HG03175 (cell line): ENCODE data around the gene ZNF468.
"Not testable (repeated sequence)": the region's sequence is repeated elsewhere in the genome, so short reads cannot be mapped to it uniquely, and the experiment has no call there.

ENCODE experiments used
- ATAC-seq: cut with Tn5 transposase; IDR thresholded peaks from one replicate; pipeline ENCODE4 v1.9.1; 2021; ENCODE audit warnings: mild to moderate bottlenecking, moderate library complexity; ENCODE audit not compliant: unreplicated experiment

ZNF468 gene

DNA sequence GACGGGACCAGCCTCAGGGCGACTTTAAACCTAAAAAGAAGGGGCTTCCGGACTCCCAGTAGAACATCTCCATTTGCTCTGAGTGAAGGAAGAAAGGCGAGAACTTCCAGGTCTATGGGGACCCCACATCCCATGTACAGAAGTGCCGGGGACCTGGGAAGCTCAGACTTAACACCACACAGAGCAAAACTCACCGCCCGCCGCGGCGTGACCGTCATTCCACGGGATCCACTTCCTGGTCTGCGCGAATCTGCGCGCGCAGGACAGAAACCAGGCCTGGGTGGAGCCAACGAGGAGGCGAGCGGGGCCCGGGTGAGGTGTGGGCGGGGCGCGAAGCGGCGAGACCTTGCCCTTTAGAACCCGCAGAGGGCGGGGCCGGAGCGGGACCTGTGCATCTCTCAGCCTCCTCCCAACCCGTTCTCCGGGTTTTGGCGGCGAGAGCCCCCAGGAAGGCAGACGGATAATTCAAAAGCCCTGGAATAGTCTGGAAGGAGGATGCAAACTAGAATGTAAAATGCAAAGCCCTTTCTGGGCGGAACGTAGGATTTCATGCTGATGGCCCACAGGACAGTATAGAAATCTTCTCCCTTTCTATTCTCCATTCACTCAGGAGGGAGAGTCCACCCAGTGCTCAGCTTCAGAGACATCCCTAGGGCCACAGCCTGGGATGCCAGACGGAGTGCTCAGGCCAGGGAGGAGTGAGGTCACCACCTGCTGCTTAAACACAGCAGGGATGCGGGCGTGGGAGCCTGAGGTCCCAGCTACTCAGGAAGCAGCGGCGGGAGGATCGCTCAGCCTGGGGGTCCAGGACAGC lies at the start of gene ZNF468:
TSS of gene ZNF468 (minus strand) at position 242 of the 814 bp plus-strand sequence. CDS start 3,347 bp downstream, outside the sequence.
- peak; percentile 96 for ATAC-seq

DNA sequence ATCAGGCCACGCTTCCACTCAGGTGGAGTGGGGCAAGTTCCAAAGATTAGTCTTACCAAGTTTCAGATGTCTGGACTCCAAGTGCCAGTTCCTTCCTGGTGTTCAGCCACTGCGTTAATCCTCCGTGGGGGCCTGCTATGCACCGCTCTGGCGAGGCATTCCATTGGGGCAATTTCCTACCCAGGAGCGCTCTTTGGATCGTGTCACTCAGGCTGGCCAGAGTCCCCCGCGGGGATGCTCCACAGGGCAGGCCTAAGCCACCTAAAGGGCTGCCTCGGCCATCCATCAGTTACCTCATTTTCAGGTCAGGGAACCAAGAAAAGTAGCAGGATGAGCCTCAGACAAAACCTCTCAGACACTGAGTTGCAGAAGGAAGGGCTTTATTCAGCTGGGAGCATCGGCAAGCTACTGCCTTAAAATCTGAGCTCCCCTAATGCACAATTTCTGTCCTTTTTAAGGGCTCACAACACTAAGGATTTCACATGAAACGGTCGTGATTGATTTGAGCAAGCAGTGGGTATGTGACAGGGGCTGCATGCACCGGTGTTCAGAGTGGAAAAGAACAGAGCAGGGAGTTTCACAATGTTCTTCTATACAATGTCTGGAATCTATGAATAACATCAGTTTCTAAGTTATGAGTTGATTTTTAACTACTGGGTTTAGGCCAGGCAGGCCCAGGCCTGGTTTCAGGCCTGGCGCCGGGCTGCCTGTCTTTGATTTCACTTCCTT lies 46.8 kb upstream of the ZNF468 start:
- ATAC-seq, result not testable (repeated sequence)

- no peak for ATAC-seq
Measured at GRCh38 chr19:52901842-52902241, 44.4 kb upstream of the ZNF468 start.

- not testable (repeated sequence) for ATAC-seq
Measured at GRCh38 chr19:52898596-52898995, 41.2 kb upstream of the ZNF468 start.

DNA sequence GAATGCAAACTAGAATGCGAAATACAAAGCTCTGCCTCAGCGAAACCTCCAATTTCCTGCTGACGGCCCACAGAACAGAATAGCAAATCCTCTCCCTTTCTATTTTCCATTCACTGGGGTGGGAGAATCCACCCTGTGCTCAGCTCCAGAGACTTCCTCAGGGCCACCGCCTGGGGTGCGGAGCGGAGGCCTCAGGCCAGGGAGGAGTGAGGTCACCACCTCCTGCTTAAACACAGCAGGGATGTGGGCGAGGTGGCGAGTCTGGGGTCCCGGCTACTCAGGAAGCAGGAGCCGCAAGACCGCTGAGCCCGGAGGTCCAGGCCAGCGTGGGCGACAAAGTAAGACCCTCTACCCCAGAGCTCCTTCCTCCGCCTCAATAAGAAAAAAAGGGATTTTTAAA lies 40.7 kb upstream of the ZNF468 start:
- ATAC-seq, result no peak

- ATAC-seq, result peak; percentile 99
Measured at GRCh38 chr19:52897138-52897935, 39.9 kb upstream of the ZNF468 start, which contains the start of gene ZNF320. TSS of gene ZNF320 (minus strand) at chr19:52897635. CDS start at chr19:52890255, 7,380 bp downstream.

DNA sequence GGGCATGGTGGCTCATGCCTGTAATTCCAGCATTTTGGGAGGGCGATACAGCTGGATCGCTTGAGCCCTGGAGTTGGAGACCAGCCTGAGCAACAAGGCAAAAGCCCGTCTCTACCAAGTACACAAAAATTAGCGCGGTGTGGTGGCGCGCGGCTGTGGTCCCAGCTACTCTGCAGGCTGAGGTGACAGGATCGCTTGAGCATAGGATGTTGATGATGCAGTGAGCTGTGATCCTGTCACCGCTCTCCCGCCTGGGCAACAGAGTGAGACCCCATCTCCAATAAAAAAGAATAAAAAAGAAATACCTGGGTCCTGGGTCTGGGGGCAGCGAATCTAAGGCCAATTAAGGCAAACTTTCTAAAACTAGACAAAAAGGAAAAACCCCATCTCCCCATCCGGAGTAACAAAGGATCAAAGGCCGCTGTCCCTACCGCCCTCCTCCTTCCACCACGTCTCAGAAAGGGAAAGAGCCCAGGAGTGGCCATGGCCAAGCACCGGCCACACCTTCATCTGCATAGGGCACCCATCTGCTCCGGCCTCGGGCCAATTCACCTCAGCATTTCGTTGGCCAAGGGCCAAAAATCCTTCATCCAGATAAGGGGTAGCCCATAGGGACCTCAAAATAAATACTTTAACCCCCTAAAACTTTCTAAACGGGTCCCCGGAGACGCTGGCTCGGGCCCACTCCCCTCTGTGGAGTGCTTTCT lies 39.2 kb upstream of the ZNF468 start:
- ATAC-seq, result no peak

GRCh38 chr19:52891336-52891735 lies 33.9 kb upstream of the ZNF468 start:
- ATAC-seq, result no peak

- ATAC-seq, result no peak
Measured at GRCh38 chr19:52889931-52890330, 32.5 kb upstream of the ZNF468 start.

- ATAC-seq, result no peak
Measured at GRCh38 chr19:52889076-52889475, 31.7 kb upstream of the ZNF468 start.

DNA sequence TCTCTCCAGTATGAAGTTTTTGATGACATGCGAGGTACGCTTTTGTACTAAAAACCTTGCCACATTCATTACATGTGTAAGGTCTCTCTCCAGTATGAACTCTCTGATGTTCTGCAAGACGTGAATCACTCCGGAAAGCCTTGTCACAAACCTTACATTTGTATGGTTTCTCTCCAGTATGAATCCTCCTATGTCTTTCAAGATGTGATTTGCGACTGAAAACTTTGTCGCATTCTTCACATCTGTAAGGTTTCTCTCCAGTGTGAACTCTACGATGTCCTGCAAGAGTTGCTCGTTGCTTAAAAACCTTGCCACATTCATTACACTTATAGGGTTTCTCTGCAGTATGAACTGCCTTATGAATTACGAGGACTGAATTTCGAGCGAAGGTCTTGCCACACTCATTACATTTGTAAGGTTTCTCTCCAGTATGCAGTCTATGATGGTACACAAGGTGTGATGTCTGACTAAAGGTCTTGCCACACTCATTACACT lies 23.5 kb upstream of the ZNF468 start:
- no peak for ATAC-seq

- ATAC-seq, result not testable (repeated sequence)
Measured at GRCh38 chr19:52872996-52873395, 15.6 kb upstream of the ZNF468 start.

DNA sequence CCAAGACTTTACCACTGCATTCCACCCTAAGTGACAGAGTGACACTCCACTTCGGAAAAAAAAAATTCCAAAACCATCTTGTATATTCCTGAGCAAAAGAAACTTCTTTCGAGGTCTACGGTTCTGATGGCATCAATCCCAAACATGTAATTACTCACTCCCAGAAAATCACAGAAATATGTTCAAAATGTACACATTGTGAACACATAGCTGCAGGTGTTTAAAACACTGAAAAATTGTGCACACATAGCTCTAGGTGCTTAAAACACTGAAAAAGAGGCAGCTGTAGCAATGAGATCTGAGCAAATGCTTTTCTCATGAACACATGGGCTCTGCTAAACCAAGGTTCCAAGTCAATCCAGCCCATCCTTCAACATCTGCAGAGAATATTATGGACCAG lies 14.0 kb upstream of the ZNF468 start:
- ATAC-seq, result no peak

GRCh38 chr19:52868031-52868430 lies 10.6 kb upstream of the ZNF468 start:
- ATAC-seq, result not testable (repeated sequence)

DNA sequence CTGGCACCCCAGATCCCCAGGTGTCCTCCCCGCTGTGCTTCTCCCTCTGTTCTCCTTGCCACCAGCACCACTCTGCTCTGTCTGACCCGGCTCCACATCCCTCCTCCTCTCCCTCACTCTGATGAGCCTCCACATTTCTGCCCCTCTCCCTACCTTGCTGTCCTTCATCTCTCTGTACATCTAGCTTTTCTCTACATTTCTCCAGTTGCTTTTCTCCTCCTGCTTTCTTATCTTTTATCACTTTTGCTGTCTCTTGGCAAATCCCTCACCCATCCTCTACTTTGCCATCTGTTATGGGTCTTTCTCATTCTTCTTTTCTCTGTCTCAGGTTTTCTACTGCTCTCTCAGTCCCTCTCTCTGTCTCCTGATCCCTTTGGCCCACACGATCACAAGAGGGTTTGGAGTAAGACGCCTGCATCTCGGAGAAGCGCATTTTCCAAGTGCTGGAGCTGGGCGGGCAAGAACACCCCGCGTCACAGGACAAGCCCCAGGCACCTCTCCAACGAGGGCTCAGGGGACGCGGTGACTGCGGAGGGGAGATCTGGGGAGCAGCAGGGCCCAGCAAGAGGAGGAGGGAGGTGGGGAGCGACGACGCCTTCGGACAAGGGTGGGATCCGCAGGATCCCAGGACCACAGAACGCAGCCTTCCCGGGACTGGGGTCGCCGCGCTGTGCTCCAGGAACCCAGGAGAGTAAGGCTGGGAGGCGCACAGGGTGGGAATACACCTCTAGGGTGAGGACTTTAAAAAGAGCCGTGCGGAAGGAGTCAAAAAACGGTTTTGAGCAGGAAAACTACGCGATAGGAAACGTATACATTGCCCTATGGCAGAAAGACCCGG lies 660 bp downstream of the ZNF468 start:
- peak; percentile 13 for ATAC-seq

- ATAC-seq, result not testable (repeated sequence)
Measured at GRCh38 chr19:52847352-52847751, 10.1 kb downstream of the ZNF468 start.

- ATAC-seq, result not testable (repeated sequence)
Measured at GRCh38 chr19:52840825-52841465, 16.5 kb downstream of the ZNF468 start.

DNA sequence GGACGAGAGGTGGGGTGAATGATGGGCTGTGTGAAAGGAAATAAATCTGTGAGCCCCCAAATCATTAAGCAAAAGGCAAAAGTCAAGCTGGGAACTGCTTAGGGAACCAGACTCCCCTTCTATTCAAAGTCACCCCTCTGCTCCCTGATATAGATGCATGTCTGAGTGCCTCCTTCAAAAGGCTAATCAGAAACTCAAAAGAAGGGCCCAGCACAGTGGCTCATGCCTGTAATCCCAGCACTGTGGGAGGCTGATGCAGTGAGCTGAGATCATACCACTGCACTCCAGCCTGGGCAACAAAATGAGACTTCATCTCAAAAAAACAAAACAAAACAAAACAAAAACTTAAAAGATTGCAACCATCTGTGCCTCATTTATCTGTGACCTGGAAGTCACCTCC lies 23.1 kb downstream of the ZNF468 start:
- not testable (repeated sequence) for ATAC-seq

- not testable (repeated sequence) for ATAC-seq
Measured at GRCh38 chr19:52833541-52833940, 23.9 kb downstream of the ZNF468 start.
